ENCODE data around the gene ZC3H6.
"Not testable (repeated sequence)": the region's sequence is repeated elsewhere in the genome, so short reads cannot be mapped to it uniquely, and the experiment has no call there.

Gene ZC3H6

GRCh38 chr2:112332123-112332696, 56.8 kb downstream of the ZC3H6 start:
- DNase-seq, result no peak

GRCh38 chr2:112335600-112335999, 60.2 kb downstream of the ZC3H6 start:
- no peak for DNase-seq

- DNase-seq, result no peak
Measured at GRCh38 chr2:112339986-112340385, 64.6 kb downstream of the ZC3H6 start.

GRCh38 chr2:112340475-112341267, 65.3 kb downstream of the ZC3H6 start:
- no peak for DNase-seq

GRCh38 chr2:112342067-112342550, 66.7 kb downstream of the ZC3H6 start:
- DNase-seq, result no peak

GRCh38 chr2:112343827-112344585, 68.6 kb downstream of the ZC3H6 start:
- DNase-seq, result no peak

GRCh38 chr2:112345030-112346027, 69.9 kb downstream of the ZC3H6 start:
- no peak for DNase-seq

- DNase-seq, result not testable (repeated sequence)
Measured at GRCh38 chr2:112352292-112352691, 76.9 kb downstream of the ZC3H6 start.

GRCh38 chr2:112352809-112353603, 77.6 kb downstream of the ZC3H6 start:
- not testable (repeated sequence) for DNase-seq

- DNase-seq, result not testable (repeated sequence)
Measured at GRCh38 chr2:112354335-112354734, 78.9 kb downstream of the ZC3H6 start.

GRCh38 chr2:112360055-112360454, 84.7 kb downstream of the ZC3H6 start:
- DNase-seq, result not testable (repeated sequence)

Data from NCI-H748 treated with DMSO at 0.1 percent for 48 hours (cell line).